Choroid plexus epithelial cell (primary cell): ENCODE data around the gene PRSS3.
"Not testable (repeated sequence)": the region's sequence is repeated elsewhere in the genome, so short reads cannot be mapped to it uniquely, and the experiment has no call there.

ENCODE experiments used
- DNase-seq: peaks from one replicate; pipeline ENCODE4 v3.0.0-alpha.2; 2010; ENCODE audit warnings: low read depth
- H3K4me3 ChIP-seq: 2 replicates; pipeline ENCODE4 v1.5.1; 2011; ENCODE audit warnings: low read depth, mild to moderate bottlenecking, control low read depth, low read length, moderate library complexity
- TF ChIP-seq, protein P1 (sequence below): conservative IDR thresholded peaks from 2 replicates; pipeline ENCODE4 v1.5.1; 2011; ENCODE audit warnings: low read depth, mild to moderate bottlenecking, control low read depth, inconsistent platforms, low read length, moderate library complexity

The PRSS3 gene

DNA sequence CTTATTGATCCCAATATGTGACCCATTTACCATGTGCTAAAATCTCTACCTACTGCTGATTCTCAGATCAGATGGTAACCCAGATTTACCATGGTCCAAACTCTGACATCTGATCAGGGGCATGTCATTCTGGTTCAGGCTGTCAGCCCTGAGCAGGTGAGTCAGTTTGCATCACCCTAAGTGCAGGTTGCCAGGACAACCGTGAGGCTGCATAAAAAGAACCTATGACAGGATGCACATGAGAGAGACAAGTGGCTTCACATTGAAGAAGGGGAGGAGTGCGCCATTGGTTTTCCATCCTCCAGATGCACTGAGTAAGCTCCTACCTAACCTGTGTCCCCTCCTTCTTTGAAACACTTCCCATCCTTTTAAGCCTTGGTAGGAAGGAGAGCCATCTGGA lies 801 bp upstream of the PRSS3 start:
- TF ChIP-seq, protein P1, sequence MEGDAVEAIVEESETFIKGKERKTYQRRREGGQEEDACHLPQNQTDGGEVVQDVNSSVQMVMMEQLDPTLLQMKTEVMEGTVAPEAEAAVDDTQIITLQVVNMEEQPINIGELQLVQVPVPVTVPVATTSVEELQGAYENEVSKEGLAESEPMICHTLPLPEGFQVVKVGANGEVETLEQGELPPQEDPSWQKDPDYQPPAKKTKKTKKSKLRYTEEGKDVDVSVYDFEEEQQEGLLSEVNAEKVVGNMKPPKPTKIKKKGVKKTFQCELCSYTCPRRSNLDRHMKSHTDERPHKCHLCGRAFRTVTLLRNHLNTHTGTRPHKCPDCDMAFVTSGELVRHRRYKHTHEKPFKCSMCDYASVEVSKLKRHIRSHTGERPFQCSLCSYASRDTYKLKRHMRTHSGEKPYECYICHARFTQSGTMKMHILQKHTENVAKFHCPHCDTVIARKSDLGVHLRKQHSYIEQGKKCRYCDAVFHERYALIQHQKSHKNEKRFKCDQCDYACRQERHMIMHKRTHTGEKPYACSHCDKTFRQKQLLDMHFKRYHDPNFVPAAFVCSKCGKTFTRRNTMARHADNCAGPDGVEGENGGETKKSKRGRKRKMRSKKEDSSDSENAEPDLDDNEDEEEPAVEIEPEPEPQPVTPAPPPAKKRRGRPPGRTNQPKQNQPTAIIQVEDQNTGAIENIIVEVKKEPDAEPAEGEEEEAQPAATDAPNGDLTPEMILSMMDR, result no peak
- H3K4me3 ChIP-seq, result no peak overlapping the region
- DNase-seq, result no peak

DNA sequence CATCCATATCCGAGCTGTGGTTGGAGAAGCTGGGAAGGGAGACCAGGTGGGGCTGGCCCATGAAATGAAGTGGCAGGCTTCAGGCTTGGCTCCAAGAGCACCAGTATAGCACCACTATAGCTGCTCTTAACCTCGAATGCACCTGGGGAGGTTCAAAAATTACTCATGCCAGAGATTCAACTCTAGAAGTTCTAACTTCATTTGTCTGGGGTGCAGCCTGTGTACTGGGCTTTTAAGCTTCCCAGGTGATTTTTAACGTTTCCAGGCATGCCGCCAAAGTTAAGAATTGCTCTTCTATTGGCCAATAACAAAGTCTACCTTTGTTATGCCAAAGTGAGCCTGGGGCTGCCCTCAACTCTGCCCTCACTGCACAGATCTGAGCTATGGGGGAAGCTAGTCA lies 458 bp downstream of the PRSS3 start:
- DNase-seq, result no peak
- H3K4me3 ChIP-seq, result no peak overlapping the region
- TF ChIP-seq, protein P1, result no peak

DNA sequence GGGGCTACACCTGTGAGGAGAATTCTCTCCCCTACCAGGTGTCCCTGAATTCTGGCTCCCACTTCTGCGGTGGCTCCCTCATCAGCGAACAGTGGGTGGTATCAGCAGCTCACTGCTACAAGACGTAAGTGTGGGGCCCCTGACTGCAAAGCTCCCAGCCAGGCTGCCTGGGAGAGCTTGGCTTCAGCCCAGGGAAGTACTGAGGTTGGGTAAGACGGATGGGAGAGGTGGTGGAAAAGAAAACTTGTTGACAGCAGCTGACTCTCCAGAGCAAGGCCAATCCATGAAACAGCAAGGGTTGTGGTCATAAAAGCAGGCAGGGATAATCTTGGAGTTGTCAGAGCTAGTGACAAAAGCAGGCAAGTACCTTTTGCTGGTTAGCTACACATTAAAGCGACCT lies 1.3 kb downstream of the PRSS3 start:
- peak; percentile 61 for DNase-seq
- H3K4me3 ChIP-seq, result not testable (repeated sequence)

DNA sequence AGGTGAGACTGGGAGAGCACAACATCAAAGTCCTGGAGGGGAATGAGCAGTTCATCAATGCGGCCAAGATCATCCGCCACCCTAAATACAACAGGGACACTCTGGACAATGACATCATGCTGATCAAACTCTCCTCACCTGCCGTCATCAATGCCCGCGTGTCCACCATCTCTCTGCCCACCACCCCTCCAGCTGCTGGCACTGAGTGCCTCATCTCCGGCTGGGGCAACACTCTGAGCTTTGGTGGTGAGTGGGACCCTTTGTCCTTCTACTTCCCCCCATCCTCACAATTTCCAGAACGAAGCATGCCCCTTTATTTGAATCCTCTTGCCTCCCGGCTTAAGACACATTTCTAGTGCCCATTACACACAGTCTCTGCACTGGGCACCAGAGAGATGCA lies 2.5 kb downstream of the PRSS3 start:
- no peak overlapping the region for H3K4me3 ChIP-seq
- DNase-seq, result no peak
- TF ChIP-seq, protein P1, result no peak

DNA sequence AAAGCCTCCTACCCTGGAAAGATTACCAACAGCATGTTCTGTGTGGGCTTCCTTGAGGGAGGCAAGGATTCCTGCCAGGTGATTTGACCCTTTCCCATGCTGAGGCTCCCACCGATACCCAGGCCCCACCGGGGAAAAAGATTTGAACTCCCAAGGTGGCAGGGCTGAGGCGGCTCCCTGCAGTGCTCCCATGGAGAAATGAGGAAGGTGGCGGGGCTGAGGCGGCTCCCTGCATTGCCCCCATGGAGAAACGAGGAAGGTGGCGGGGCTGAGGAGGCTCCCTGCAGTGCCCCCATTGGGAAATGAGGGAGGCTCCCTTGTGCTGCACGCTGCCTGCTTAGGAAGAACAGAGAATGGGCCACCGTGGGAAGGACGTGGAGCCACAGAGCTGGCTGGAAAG lies 3.2 kb downstream of the PRSS3 start:
- TF ChIP-seq, protein P1, result no peak
- no peak overlapping the region for H3K4me3 ChIP-seq
- DNase-seq, result no peak

DNA sequence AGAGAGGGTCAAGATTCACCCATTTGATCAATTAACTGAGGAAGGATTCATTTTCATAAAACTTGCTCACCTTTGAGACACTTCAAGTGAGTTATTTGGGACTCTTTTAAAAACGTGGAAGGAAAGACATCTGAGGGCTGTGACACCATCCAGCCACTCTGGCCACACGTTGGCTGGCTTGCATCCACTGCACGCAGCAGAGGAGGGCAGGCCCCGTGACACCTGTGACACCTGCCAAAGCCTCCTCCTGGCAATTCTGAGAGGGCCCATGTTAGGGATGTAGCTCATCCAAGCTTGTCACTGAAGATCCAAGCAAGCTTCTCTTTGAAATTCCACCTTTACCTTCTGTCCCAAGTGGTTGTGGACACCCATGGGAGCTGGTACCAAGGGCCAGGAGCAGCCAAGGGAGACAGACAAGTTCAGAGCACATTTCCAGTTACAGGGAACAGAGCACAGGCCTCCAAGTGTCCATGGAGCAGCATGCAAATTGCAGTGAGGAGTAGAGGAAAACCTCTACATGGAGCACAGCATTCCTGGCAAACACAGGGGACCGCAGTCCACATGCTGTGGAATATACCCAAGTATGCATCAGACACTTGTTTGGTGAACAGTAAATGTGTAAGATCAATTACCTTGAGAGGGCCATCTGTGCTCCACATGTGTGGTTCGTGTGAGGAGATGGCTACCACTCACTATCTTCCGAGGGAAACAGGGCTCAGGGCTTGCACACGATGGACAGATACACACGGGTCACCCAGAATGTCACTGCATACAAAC lies 4.8 kb downstream of the PRSS3 start:
- no peak overlapping the region for H3K4me3 ChIP-seq
- TF ChIP-seq, protein P1, result no peak
- DNase-seq, result no peak

DNA sequence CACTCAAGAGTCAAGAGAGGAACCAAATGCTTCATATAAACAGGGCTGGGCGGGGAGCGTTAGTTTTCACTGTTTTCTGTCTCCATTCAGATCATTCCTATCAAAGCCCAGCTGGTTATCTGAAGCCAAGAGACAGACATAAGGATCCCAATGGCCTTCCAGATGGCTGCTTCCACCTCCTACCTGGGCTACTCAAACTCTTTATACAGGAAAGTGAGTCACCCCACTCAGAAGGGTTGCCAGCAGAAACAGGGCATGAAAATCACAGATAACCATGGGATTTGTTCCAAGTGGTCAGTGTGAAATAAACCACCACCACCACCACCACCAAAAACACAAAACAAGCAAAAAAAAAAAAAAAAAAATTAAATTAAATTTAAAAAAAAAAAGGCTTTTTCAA lies 5.5 kb downstream of the PRSS3 start:
- TF ChIP-seq, protein P1, result no peak
- H3K4me3 ChIP-seq, result no peak overlapping the region
- DNase-seq, result no peak

DNA sequence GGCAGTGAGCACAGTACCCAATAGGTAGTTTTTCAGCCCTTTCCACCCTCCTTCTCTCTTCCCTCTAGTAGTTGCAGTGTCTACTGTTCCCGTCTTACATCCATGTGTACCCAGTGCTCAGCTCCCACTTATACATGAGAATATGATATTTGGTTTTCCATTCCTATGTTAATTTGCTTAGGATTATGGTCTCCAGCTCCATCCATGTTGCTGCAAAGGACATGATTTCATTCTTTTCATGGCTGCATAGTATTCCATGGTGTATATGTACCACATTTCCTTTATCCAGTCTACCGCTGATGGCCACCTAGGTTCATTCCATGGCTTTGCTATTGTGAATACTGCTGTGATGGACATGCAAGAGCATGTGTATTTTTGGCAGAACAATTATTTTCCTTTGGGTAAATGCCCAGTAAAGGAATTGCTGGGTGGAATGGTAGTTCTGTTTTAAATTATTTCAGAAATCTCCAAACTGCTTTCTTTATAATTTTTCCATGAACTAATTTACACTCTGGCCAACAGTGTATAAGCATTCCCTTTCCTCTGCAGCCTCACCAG lies 6.7 kb downstream of the PRSS3 start:
- H3K4me3 ChIP-seq, DNase-seq: not testable (repeated sequence)

DNA sequence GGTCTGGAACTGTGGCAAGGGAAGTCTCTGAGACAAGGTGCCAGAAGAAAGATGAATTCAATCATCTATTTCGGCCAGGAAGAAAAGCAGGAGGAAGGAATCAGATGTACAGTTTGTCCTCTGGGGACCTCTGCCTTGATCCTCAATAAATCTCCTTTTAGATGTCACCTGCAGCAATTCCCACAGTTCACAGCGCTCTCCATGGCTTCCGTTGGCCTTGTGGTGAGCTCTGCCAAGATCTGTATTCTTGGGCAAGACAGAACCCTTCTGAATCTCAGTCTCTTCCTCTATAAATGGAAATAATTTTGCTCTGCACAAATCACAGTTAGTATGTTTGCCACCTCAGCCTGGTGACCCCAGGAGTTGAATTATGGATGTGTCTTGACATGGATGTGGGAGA lies 8.8 kb downstream of the PRSS3 start:
- not testable (repeated sequence) for H3K4me3 ChIP-seq, DNase-seq

DNA sequence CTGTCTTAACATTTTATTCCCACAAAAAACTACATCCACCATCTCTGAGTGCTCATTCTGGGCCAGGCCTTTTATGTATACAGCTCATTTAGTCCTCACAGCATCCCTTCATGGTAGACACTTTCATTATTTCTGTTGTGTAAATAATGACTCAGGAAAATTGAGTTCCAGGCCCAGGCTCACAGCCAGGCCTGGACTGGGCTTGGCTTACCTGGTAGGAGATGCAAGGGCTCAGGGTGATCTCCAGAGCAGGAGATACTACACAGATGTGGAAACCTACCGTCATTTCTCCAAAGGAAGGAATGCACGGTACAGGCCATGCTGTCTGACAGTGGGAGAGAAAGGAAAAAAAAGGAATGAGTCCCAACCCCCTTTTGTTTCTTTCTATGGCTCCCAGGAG lies 11.8 kb downstream of the PRSS3 start:
- H3K4me3 ChIP-seq, DNase-seq: not testable (repeated sequence)

DNA sequence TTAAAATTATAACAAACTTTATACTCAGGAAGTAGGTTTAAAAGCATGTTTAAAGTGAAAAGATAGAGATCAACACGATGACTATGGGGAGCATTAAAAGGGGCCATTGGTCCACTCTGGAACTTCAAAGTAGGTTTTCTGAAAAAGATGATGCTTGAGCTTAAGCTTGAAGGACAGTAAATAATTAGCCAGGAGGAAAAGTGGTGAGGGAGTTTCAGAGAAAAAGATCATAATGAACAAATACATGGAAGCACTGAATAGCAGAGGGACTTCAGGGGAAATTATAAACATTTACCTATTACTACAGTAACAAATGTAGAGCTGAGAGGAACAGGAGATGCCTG lies 13.6 kb downstream of the PRSS3 start:
- not testable (repeated sequence) for H3K4me3 ChIP-seq, DNase-seq
